HuH-7.5 (cell line): ENCODE data around the gene CD93.

Experiments used
- DNase-seq: peaks from one replicate; pipeline ENCODE4 v3.0.0; 2011; ENCODE audit warnings: low spot score

Gene CD93

DNA sequence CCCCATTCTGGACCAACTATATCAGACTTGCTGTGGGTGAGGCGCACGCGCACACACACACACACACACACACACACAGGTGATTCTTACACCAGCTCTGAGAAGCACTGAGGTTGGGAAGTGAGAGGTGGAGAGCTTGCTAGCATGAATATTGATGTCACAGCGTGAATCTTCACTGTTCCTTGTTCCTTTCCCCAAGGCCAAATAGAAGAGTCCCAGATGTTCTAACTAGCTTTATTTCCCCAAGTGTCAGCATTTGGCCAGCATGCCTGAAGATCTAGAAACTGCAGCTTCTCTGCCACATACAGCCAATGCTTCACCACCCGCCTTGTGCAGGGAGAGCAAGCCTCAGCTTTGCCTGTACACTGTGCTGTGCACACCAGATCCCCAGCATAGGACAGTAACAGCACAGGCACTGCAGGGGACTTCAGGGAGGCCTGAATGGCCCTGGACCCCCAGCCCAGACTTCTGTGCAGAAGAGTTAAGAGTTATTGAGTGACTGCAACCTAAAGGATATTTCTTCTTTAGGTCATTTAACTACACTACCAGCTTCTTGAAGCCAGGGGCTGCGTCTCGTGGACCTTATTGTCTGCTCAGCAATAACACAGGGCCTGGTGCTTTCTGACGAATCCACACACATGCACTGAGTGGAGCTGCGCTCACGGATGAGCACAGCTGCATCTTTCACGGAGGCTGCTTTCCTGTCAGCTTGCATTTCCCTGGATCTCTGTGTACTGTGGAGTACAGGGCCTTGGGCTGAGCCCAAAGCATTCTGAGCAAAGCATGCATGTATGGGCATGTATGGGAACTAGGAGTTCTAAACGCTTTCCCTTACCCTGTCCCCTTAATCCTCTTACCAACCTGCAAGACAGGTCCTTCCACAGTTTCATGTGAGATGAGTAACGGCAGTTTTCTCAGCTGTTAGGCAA lies 13.9 kb upstream of the CD93 start:
- DNase-seq = no peak

DNA sequence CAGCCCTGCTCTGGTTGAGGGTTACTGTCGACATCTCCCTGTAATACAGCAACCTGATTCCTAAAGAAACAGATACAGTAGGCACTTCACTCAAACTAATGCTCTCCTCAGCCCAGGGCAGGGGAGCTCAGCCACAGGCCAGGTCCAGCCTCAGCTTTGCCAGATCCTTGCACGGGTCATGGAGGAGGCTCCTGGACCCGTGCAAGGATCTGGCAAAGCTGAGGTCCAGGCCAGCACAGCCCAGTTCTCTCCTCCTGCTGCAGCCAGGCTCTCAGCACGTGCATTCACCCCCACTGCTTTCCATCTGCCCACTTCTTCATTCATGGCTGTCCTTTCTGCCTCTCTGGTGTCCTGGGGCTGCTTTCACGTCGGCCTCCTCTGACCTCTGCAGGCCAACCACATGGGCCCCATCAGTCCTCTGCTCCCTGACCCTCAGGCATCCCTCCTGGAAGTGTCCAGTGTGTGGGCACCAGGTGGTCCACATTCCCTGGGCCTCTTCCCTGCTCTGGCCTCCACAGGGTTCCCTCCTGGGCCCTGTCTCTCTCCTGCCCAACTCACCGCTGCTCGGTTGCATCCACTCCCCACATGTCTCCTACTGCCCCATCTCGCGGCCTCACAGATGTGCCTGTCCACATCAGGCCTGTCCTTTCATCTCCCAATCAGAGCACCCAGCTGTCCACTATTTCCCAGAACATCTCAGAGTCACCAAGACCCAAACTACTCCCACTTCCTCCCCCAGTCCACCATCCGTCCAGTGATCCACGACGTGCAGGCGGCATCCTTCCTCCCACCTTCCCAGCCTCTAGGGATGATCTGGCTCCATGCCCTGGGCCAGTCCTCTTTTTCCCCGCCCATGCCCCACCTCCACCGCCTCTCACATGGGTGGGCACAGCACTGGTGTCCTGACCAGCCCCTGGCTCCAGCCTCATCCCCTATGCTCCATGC lies 11.8 kb upstream of the CD93 start:
- no peak for DNase-seq

DNA sequence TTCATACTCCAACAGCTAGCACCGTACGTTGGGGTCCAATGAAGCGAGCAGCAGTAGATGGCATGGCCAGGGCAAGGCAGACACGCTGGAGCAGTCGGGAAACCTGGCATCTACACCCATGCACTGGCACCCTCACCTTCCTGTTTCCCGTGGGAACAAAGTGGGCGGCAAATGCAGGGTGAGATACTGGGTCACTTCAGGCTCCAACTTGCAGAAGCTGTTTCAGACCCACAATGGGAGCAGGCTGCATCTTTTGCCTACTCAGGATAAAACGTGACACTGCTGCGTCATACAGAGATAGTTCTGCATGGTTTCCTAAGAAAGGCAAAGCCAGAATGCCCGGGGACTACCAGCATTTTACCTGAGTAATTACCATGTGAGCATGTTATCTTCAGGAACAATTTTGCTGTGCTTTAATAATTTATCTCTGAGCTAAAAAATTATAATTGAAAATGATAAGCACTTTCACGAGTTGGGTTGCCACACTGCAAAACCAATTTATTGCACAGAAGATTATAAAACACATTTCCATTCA lies 10.9 kb upstream of the CD93 start:
- no peak for DNase-seq

DNA sequence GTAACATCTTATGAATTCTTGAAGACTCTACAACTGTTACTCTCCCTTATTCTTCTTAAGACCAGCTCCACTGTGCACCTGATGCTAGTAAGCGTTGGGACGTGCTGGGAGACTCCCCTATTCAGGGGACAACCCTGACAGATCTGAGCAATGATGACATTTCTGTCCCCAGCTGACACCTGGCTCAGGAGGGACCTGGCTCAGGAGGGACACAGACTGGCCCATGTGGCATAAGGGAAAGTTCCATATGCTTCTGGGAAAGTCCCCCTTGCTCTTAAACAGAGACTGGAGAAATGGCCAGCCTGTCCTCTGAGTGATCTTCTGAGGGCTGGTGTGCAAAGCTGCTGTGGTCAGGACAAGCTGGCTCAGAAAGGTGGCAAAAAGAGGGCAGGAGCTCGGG lies 10.0 kb upstream of the CD93 start:
- no peak for DNase-seq

GRCh38 chr20:23095499-23095898 lies 9.4 kb upstream of the CD93 start:
- no peak for DNase-seq

DNA sequence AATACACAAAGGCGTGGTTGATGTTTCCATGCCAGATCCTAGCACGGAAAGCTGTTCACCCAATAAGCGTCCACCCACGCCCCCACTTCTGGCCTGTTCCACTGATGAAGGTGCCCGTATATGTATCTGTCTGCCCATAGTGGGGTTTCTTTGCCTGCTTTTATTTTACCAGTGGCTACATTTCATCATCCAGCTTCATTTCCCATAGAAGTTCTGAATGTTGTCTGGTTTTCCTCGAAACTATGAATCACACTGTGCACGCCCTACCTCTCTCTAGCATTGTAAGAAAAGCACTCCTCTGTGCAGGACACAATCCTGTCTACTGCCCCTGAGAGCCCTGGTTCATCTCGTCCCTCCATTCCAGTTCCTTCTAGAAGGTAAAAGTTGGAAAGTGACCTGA lies 8.8 kb upstream of the CD93 start:
- no peak for DNase-seq

- DNase-seq = no peak
Measured at GRCh38 chr20:23094213-23094896, 8.2 kb upstream of the CD93 start.

- no peak for DNase-seq
Measured at GRCh38 chr20:23093613-23094012, 7.5 kb upstream of the CD93 start.

- DNase-seq = no peak
Measured at GRCh38 chr20:23092861-23093495, 6.9 kb upstream of the CD93 start.

- peak; percentile 42 for DNase-seq
Measured at GRCh38 chr20:23092384-23092756, 6.2 kb upstream of the CD93 start.

- DNase-seq = no peak
Measured at GRCh38 chr20:23091721-23092383, 5.7 kb upstream of the CD93 start.

GRCh38 chr20:23090878-23091277 lies 4.8 kb upstream of the CD93 start:
- DNase-seq = no peak

DNA sequence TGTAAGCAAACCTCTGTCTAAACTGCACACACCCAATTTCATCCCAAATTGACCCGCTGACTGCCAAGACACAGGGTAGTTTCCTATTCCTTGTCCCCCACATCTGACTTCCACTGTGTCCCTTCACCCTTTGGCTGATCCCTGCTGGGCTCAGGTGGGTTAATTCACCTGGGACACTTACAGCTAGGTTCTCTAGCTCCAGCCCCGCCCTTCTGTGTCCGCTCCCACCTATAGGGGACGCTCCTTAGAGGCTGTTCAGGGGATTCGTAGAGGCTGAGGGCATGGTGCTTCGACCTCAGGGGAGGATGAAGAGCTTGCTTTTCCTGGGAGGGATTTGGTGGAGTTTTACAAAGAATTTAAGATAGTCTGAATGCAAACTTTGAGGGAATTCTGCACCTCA lies 4.0 kb upstream of the CD93 start:
- no peak for DNase-seq

DNA sequence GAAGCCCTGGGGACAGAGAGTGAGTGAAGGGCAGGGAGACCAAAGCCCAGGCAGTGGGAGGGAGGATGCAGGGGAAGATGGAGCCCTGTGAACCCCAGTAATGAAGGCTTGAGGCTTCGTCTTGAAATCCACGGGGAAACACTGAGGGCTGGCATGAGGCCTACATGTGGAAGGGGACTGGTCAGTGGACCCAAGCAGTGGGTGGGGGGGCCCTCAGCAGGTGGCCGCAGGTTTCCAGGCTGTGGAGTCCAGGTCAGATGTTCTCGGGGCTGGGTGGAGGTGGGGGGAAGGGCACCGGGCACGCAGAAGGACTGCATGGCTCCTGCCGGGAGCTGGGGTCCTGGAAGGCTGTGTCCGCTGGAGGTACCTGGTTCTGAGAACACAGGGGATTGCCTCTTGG lies 2.7 kb upstream of the CD93 start:
- no peak for DNase-seq

GRCh38 chr20:23087587-23088251 lies 1.6 kb upstream of the CD93 start:
- DNase-seq = no peak

GRCh38 chr20:23086931-23087411 lies 847 bp upstream of the CD93 start:
- DNase-seq = no peak

GRCh38 chr20:23085436-23086055 lies 578 bp downstream of the CD93 start:
- no peak for DNase-seq

- DNase-seq = no peak
Measured at GRCh38 chr20:23084845-23085365, 1.2 kb downstream of the CD93 start.

DNA sequence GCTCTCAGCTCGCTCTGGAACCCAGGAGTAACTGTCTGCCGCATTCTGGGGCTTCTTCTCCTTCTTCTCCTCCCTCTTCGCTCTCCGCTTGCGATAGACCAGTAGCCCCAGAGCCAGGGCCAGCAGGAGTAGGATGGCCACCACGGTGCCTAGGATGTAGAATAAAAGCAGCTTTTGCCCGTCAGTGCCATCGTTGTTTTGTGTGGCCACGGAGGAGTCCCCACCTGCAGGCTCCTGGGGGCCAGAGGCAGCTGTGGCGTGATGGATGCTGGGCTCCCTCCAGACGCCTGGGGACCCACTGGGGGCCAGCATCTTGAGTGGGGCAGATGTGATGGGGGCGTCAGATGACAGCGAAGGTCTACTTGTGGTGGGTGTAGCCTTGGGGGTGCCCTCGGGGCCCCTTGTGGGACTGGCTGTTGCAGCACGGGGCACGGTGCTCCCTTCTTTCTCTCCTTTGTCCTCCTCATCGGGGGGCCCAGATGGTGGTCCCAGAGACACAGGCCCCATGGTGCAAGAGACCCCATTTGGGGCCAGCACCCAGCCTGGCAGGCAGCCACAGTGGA lies 1.8 kb downstream of the CD93 start:
- DNase-seq = no peak
